ENCODE results near the gene THEM4. TPM values are rescaled to one million over a fixed set of nuclear protein-coding genes. Genes with fewer than 3 reads are reported as not detected.
"Not testable (repeated sequence)": the region's sequence is repeated elsewhere in the genome, so short reads cannot be mapped to it uniquely, and the experiment has no call there.

Gene THEM4
- total and polyA plus RNA-seq, 4 experiments from 2014 or later: 105 to 122 (median 109) TPM

GRCh38 chr1:151887028-151887427, 22.3 kb downstream of the THEM4 start:
- Mint-ChIP-seq H3K27me3 (no peaks in the 10 kb centered on the region), H3K27ac (no peak overlapping the region), H3K4me1 (peaks cover 20 to 25% (median 24%) of the 10 kb centered on the region in 4 donors), H3K4me3 (no peak overlapping the region), H3K9me3 (peaks cover 0 to 2% (median 0%) of the 10 kb centered on the region in 8 donors), H3K36me3 (peaks cover 47 to 49% of the 10 kb centered on the region in 2 donors)
- DNase-seq: no peak
- H3K36me3 ChIP-seq (ENCODE audit: insufficient read depth, low read length): peaks cover 8% of the 10 kb centered on the region
- ChIA-PET POLR2A (ENCODE audit: partially characterized antibody) (interaction anchor here (2.9 to 14.5 kb wide), 2 partner anchors 12 to 20 kb away, joined by 13 to 248 read pairs; partner anchors contain the start of gene THEM4), CTCF (ENCODE audit: partially characterized antibody) (interaction anchor here (0.9 to 6.9 kb wide), 5 partner anchors 11 to 113 kb away, joined by 3 to 118 read pairs (median 13); no protein-coding TSS in a partner anchor)
- no peaks in the 10 kb centered on the region for H3K27me3 ChIP-seq (ENCODE audit: insufficient read depth, low read length)
- H3K4me3 ChIP-seq (ENCODE audit: low read length in 2 of 2): no peak overlapping the region
- no peaks in the 10 kb centered on the region for H3K9me3 ChIP-seq (ENCODE audit: control insufficient read depth in 1 of 2, low read length in 2 of 2)
- intact Hi-C loops (cut with micrococcal nuclease): no loop called here
- no peak overlapping the region for H3K27ac ChIP-seq (ENCODE audit: low read depth, low read length)
- H3K4me1 ChIP-seq (ENCODE audit: insufficient read depth, low read length): peaks cover 17% of the 10 kb centered on the region

DNA sequence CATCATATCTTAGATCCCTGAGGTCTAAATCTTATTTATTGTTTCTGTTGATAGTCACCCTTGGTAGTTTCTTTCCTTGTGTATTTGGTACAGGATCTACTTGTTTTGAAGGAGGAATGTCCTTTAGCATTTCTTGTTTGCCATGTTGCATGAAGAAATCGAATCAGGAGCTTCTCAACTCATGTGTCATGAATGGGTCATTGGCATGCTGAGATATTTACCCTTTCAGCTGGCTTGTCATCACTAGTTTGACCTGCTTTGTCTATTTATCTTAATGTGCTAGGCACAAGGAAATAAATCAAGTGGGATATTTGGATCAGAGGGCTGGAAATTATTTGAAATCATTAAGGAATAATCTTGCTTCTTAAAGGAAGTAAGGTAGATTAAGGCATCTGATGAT, 23.8 kb downstream of the THEM4 start:
- no peak overlapping the region for H3K27ac ChIP-seq (ENCODE audit: low read depth, low read length)
- Mint-ChIP-seq H3K36me3 (peaks cover 42 to 45% of the 10 kb centered on the region in 2 donors), H3K4me1 (peaks cover 6 to 12% (median 8%) of the 10 kb centered on the region in 4 donors), H3K27me3 (no peaks in the 10 kb centered on the region), H3K27ac (peak overlapping the region in 1 of 7 donors; percentile 35), H3K4me3 (no peak overlapping the region), H3K9me3 (no peaks in the 10 kb centered on the region)
- no peak overlapping the region for H3K4me3 ChIP-seq (ENCODE audit: low read length in 2 of 2)
- H3K27me3 ChIP-seq (ENCODE audit: insufficient read depth, low read length): no peaks in the 10 kb centered on the region
- DNase-seq: no peak
- ChIA-PET CTCF (ENCODE audit: partially characterized antibody) (interaction anchor here (0.8 to 2.0 kb wide), 2 partner anchors 113 to 118 kb away, joined by 3 to 4 read pairs; no protein-coding TSS in a partner anchor), POLR2A (ENCODE audit: partially characterized antibody) (interaction anchor here (0.7 kb wide), 1 partner anchor 34 kb away, joined by 3 read pairs; no protein-coding TSS in a partner anchor)
- H3K36me3 ChIP-seq (ENCODE audit: insufficient read depth, low read length): peaks cover 8% of the 10 kb centered on the region
- intact Hi-C loops (cut with micrococcal nuclease): no loop called here
- peaks cover 2% of the 10 kb centered on the region for H3K4me1 ChIP-seq (ENCODE audit: insufficient read depth, low read length)
- no peaks in the 10 kb centered on the region for H3K9me3 ChIP-seq (ENCODE audit: control insufficient read depth in 1 of 2, low read length in 2 of 2)

- CTCF ChIA-PET (ENCODE audit: partially characterized antibody): interaction anchor here (0.8 to 2.0 kb wide), 4 partner anchors 20 to 119 kb away, joined by 3 to 5 read pairs (median 4); no protein-coding TSS in a partner anchor
- DNase-seq; H3K36me3 ChIP-seq (ENCODE audit: insufficient read depth, low read length); H3K27me3 ChIP-seq (ENCODE audit: insufficient read depth, low read length); H3K4me3 ChIP-seq (ENCODE audit: low read length in 2 of 2); H3K9me3 Mint-ChIP-seq; H3K4me3 Mint-ChIP-seq; intact Hi-C loops (cut with micrococcal nuclease); H3K27ac ChIP-seq (ENCODE audit: low read depth, low read length); H3K4me1 ChIP-seq (ENCODE audit: insufficient read depth, low read length); H3K27me3 Mint-ChIP-seq; H3K27ac Mint-ChIP-seq; H3K9me3 ChIP-seq (ENCODE audit: control insufficient read depth in 1 of 2, low read length in 2 of 2): not testable (repeated sequence)
- Mint-ChIP-seq H3K36me3 (peaks cover 39 to 40% of the 10 kb centered on the region in 2 donors), H3K4me1 (peaks cover 5 to 11% (median 6%) of the 10 kb centered on the region in 4 donors)
- POLR2A ChIA-PET (ENCODE audit: partially characterized antibody): interaction anchor here (0.7 to 1.1 kb wide), 3 partner anchors 13 to 87 kb away, joined by 3 read pairs; no protein-coding TSS in a partner anchor
Measured at GRCh38 chr1:151884879-151885278, 24.4 kb downstream of the THEM4 start.

- intact Hi-C loops (cut with micrococcal nuclease); H3K9me3 ChIP-seq (ENCODE audit: control insufficient read depth in 1 of 2, low read length in 2 of 2); H3K27me3 Mint-ChIP-seq; H3K36me3 ChIP-seq (ENCODE audit: insufficient read depth, low read length); H3K27me3 ChIP-seq (ENCODE audit: insufficient read depth, low read length); H3K4me3 ChIP-seq (ENCODE audit: low read length in 2 of 2); DNase-seq; H3K4me1 ChIP-seq (ENCODE audit: insufficient read depth, low read length); H3K27ac Mint-ChIP-seq; H3K9me3 Mint-ChIP-seq; H3K27ac ChIP-seq (ENCODE audit: low read depth, low read length); H3K4me3 Mint-ChIP-seq: not testable (repeated sequence)
- peaks cover 38 to 39% of the 10 kb centered on the region in 2 donors for H3K36me3 Mint-ChIP-seq
- ChIA-PET CTCF (ENCODE audit: partially characterized antibody) (interaction anchor here (1.0 to 2.0 kb wide), 4 partner anchors 21 to 116 kb away, joined by 3 to 5 read pairs (median 4); no protein-coding TSS in a partner anchor), POLR2A (ENCODE audit: partially characterized antibody) (interaction anchor here (1.0 to 1.1 kb wide), 2 partner anchors 13 to 87 kb away, joined by 3 read pairs; no protein-coding TSS in a partner anchor)
- H3K4me1 Mint-ChIP-seq: peaks cover 5 to 10% (median 5%) of the 10 kb centered on the region in 4 donors
Measured at GRCh38 chr1:151884445-151884844, 24.9 kb downstream of the THEM4 start.

- H3K36me3 ChIP-seq (ENCODE audit: insufficient read depth, low read length); H3K27me3 ChIP-seq (ENCODE audit: insufficient read depth, low read length); H3K27ac Mint-ChIP-seq; H3K4me1 ChIP-seq (ENCODE audit: insufficient read depth, low read length); H3K9me3 Mint-ChIP-seq; H3K9me3 ChIP-seq (ENCODE audit: control insufficient read depth in 1 of 2, low read length in 2 of 2); H3K4me3 ChIP-seq (ENCODE audit: low read length in 2 of 2); H3K27me3 Mint-ChIP-seq; H3K27ac ChIP-seq (ENCODE audit: low read depth, low read length); H3K4me3 Mint-ChIP-seq; DNase-seq; intact Hi-C loops (cut with micrococcal nuclease); H3K4me1 Mint-ChIP-seq: not testable (repeated sequence)
- peaks cover 32 to 34% of the 10 kb centered on the region in 2 donors for H3K36me3 Mint-ChIP-seq
- ChIA-PET POLR2A (ENCODE audit: partially characterized antibody) (interaction anchor here (1.0 to 1.1 kb wide), 2 partner anchors 14 to 86 kb away, joined by 3 read pairs; no protein-coding TSS in a partner anchor), CTCF (ENCODE audit: partially characterized antibody) (interaction anchor here (1.0 to 2.0 kb wide), 4 partner anchors 21 to 116 kb away, joined by 3 to 5 read pairs (median 4); no protein-coding TSS in a partner anchor)
Measured at GRCh38 chr1:151883898-151884297, 25.4 kb downstream of the THEM4 start.

DNA sequence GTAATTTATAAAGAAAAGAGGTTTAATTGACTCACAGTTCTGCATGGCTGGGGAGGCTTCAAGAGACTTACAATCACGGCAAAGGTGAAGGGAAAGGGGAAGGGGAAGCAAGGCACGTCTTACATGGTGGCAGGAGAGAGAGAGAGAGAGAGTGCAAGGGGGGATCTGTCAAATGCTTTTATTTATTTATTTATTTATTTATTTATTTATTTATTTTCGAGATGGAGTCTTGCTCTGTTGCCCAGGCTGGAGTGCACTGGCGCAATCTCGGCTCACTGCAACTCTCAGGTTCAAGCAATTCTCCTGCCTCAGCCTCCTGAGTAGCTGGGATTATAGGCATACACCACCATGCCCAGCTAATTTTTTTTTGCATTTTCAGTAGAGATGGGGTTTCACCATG, 26.4 kb downstream of the THEM4 start:
- H3K4me1 ChIP-seq (ENCODE audit: insufficient read depth, low read length); H3K27me3 ChIP-seq (ENCODE audit: insufficient read depth, low read length); H3K27ac ChIP-seq (ENCODE audit: low read depth, low read length); H3K9me3 ChIP-seq (ENCODE audit: control insufficient read depth in 1 of 2, low read length in 2 of 2); intact Hi-C loops (cut with micrococcal nuclease); H3K4me3 ChIP-seq (ENCODE audit: low read length in 2 of 2); H3K4me1 Mint-ChIP-seq; H3K4me3 Mint-ChIP-seq; H3K9me3 Mint-ChIP-seq; H3K27me3 Mint-ChIP-seq; DNase-seq; H3K36me3 ChIP-seq (ENCODE audit: insufficient read depth, low read length): not testable (repeated sequence)
- CTCF ChIA-PET (ENCODE audit: partially characterized antibody): interaction anchor here (0.7 to 1.9 kb wide), 5 partner anchors 15 to 118 kb away, joined by 3 to 6 read pairs (median 5); no protein-coding TSS in a partner anchor
- POLR2A ChIA-PET (ENCODE audit: partially characterized antibody): interaction anchor here (1.7 kb wide), 1 partner anchor 16 kb away, joined by 6 read pairs; no protein-coding TSS in a partner anchor
- H3K36me3 Mint-ChIP-seq: peaks cover 30 to 32% of the 10 kb centered on the region in 2 donors
- H3K27ac Mint-ChIP-seq: peak overlapping the region in 4 of 7 donors; percentile 7 to 71 (median 18)

DNA sequence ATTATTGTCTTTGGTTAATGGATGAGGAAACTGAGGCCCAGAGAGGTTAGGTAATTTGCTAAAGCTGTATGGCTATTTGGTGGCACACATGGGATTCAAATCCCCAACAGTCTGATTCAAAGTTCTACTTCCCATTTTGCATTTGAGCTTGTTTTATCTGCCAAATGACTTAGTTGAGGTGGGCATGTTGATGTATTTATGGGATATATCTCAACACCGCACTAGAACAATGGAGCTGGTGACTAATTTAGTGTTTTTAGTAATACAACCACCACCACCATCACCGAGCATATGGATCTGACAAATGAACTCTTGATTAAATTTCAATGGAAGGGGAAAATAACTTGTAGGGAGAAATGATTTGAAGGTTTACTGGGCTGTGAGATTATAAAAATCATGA, 26.8 kb downstream of the THEM4 start:
- Mint-ChIP-seq H3K9me3 (no peaks in the 10 kb centered on the region), H3K4me3 (no peak overlapping the region), H3K27ac (peak overlapping the region in 2 of 7 donors; percentile 36 to 71), H3K36me3 (peaks cover 27 to 32% of the 10 kb centered on the region in 2 donors), H3K27me3 (no peaks in the 10 kb centered on the region), H3K4me1 (peaks cover 0 to 5% (median 2%) of the 10 kb centered on the region in 4 donors)
- Histone ChIP-seq H3K4me3 (ENCODE audit: low read length in 2 of 2) (no peak overlapping the region), H3K9me3 (ENCODE audit: control insufficient read depth in 1 of 2, low read length in 2 of 2) (no peaks in the 10 kb centered on the region), H3K36me3 (ENCODE audit: insufficient read depth, low read length) (peaks cover 3% of the 10 kb centered on the region), H3K4me1 (ENCODE audit: insufficient read depth, low read length) (no peaks in the 10 kb centered on the region), H3K27me3 (ENCODE audit: insufficient read depth, low read length) (no peaks in the 10 kb centered on the region), H3K27ac (ENCODE audit: low read depth, low read length) (no peak overlapping the region)
- intact Hi-C loops (cut with micrococcal nuclease): no loop called here
- ChIA-PET CTCF (ENCODE audit: partially characterized antibody) (interaction anchor here (0.6 to 1.9 kb wide), 7 partner anchors 15 to 121 kb away, joined by 3 to 6 read pairs (median 5); no protein-coding TSS in a partner anchor), POLR2A (ENCODE audit: partially characterized antibody) (interaction anchor here (1.1 to 1.7 kb wide), 4 partner anchors 16 to 428 kb away, joined by 3 to 6 read pairs (median 5); partner anchors contain the start of genes C2CD4D and THEM4)
- no peak for DNase-seq
